Heart right ventricle (tissue), 16 donors: ENCODE results near the gene ZNF597. TPM values are rescaled to one million over a fixed set of nuclear protein-coding genes. Genes with fewer than 3 reads are reported as not detected.

Source experiments
- ATAC-seq, 8 donors: fragments of 200-7000 bp; cut with Tn5 transposase; one replicate each; pipeline ENCODE4 v1.9.1; 2020; ENCODE audit warnings: mild to moderate bottlenecking in 8 of 8, moderate library complexity in 8 of 8, moderate number of reproducible peaks in 1 of 8
- DNase-seq, 2 donors: peaks; one replicate each; pipeline ENCODE4 v3.0.0-alpha.2; 2020
- H3K27ac ChIP-seq, 10 donors: fragments of 200-600 bp; sonication (generic) in 2 of 10; one replicate each; pipeline versions ENCODE4 v1.5.0 to v1.8.0; 2020 to 2022; ENCODE audit warnings: mild to moderate bottlenecking in 3 of 10
- H3K27me3 ChIP-seq, 7 donors: fragments of 200-600 bp; one replicate each; pipeline ENCODE4 v1.8.0; 2021 to 2022; ENCODE audit warnings: mild to moderate bottlenecking in 2 of 7
- H3K36me3 ChIP-seq, 9 donors: fragments of 200-600 bp; sonication (generic) in 1 of 9; one replicate each; pipeline versions ENCODE4 v1.5.0 to v1.8.0; 2020 to 2022; ENCODE audit warnings: mild to moderate bottlenecking in 2 of 9
- H3K4me1 ChIP-seq, 9 donors: fragments of 200-600 bp; sonication (generic) in 1 of 9; one replicate each; pipeline versions ENCODE4 v1.5.0 to v1.8.0; 2020 to 2022; ENCODE audit warnings: mild to moderate bottlenecking in 4 of 9
- H3K4me3 ChIP-seq, 10 donors: fragments of 200-600 bp; sonication (generic) in 2 of 10; one replicate each; pipeline versions ENCODE4 v1.5.0 to v1.8.0; 2020 to 2022; ENCODE audit warnings: mild to moderate bottlenecking in 7 of 10, moderate library complexity in 2 of 10
- H3K9me3 ChIP-seq, 11 donors: fragments of 200-600 bp in 10 of 11; sonication (generic) in 2 of 11; one replicate each; pipeline versions ENCODE4 v1.5.0 to v1.8.0; 2013 to 2022; ENCODE audit warnings: mild to moderate bottlenecking in 2 of 11, control low read depth in 1 of 11, moderate library complexity in 1 of 11
- CTCF ChIP-seq, 9 donors: fragments of 200-600 bp; sonication (generic) in 2 of 9; IDR thresholded peaks; one replicate each; pipeline versions ENCODE4 v1.5.0 to v1.8.0; 2021 to 2022; ENCODE audit warnings: antibody characterized with exemption in 9 of 9, mild to moderate bottlenecking in 5 of 9, moderate library complexity in 1 of 9
- WGBS, 2 donors: extraction: QIAGEN DNeasy Blood & Tissue Kit; methylation state at CpG; one replicate each; pipeline ENCODE4 v1.1.7; 2013; ENCODE audit warnings: inconsistent platforms in 1 of 2; 5-methylcytosine and 5-hydroxymethylcytosine counted together
- intact Hi-C, 10 donors: fragments of 100-400 bp; cut with DNase I; formaldehyde crosslinking; loops; one replicate each; pipeline versions ENCODE4 v1.11.1 to v1.14.2; 2022
- polyA plus RNA-seq, 2 donors: library from polyadenylated mRNA; stranded (reverse); fragments of 200-250 nt; gene quantifications; one replicate each; pipeline ENCODE4 v1.2.3, GENCODE V29; 2013
- total RNA-seq, 10 donors: library from RNA; stranded (reverse); fragmentation: NEBNext Ultra II Directional in 3 of 10; extraction: Animal tissue kit (Norgen Biotek cat#: 25700) in 3 of 10; gene quantifications; one replicate each; pipeline versions ENCODE4 v1.2.1 to v1.2.4, GENCODE V29; 2021 to 2023
- donor health status: Arrhythmogenic right ventricular cardiomyopathy.
- donor health status: ischemic (EF 13 %, LVEDD 7.1; RV severe dilation, severe dysfunction).
- donor health status: healthy with polysubstance abuse.
- donor health status: DM: no; HTN: yes; CAD: no.
- donor health status: DM: no; HTN: no; CAD: no.
- donor health status: ischemic (EF 25% LVEDD 6.9; RV normal size, moderate dysfunction).
- donor health status: ischemic (EF 25% LVEDD 5.7; RV mildly dilated, moderate dysfunction).
- donor health status: healthy.
- donor health status: DM: yes; HTN: yes; CAD: no.
- donor health status: Ischemic cardiomyopathy.
- donor health status: ischemic (EF 35%, LVEDD 5.7; RV mildly dilated, moderate dysfunction).
- donor health status: nonischemic (EF 11% LVEDD 7.7; RV severe dilation, severe dysfunction).
- donor health status: DM: yes; HTN: yes; CAD: no.
- donor health status: PGD.
- donor health status: ischemic (EF 29% LVEDD 5.4; RV normal size, mild dysfunction).
- donor health status: nonischemic (EF 23%, LVEDD 6.1; RV moderate dilation, normal function).

ZNF597 gene
- total and polyA plus RNA-seq, 12 donors = 0.73 to 2.4 (median 1.6) TPM

DNA sequence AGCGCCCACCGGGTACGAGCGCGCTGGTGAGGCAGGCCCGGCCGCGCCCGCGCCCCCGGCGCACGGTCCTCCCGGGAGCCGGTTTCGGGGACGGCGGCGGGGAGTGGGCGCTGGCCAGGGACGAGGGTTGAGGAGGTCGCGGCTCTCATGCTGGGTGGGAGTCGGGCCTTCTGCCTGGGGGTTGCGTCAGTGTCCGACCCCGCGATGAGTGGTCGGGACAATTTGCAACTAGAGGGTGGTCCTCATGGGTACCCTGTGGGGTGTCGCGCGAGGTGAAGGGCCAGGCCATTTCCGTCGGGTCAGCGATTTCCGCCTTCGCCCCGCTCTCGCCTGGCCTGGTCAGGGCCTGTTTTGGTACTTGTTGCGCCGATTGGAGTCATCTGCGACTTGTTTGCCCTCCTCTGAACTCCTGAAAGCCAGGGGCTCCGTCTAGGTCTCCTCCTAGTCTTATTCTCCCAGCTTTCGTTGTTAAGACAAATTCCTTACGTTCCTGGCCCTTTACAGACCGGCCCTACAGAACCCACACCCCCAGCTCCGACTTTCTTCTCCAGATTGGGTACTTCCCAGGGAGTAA, 15.1 kb upstream of the ZNF597 start:
- intact Hi-C loops = loop anchor here in 5 of 10 donors (1.0 to 10.0 kb wide), 8 partner anchors 44 to 304 kb away; partner anchors contain the start of genes ZNF174 (in 3 of the 5), ZSCAN32 (in 3 of the 5), CLUAP1 (in 2 of the 5) and TIGD7 (in 2 of the 5)
- no peak for TF ChIP-seq CTCF (IDR thresholded peaks at IDR 0.05)
- peak overlapping the region; percentile 92 to 99 (median 98) for H3K27ac ChIP-seq
- peak in 2 of 8 donors; percentile 4 to 9 for ATAC-seq
- peaks cover 41 to 78% (median 63%) of the 10 kb centered on the region in 9 donors for H3K4me1 ChIP-seq
- DNase-seq = peak in 1 of 2 donors; percentile 38
- no peaks in the 10 kb centered on the region for H3K9me3 ChIP-seq
- no peaks in the 10 kb centered on the region for H3K36me3 ChIP-seq
- peak overlapping the region; percentile 65 to 95 (median 83) for H3K4me3 ChIP-seq
- 0% methylated on average over 45 to 47 of the region's 47 CpGs for WGBS, 2 donors
- H3K27me3 ChIP-seq = no peaks in the 10 kb centered on the region

DNA sequence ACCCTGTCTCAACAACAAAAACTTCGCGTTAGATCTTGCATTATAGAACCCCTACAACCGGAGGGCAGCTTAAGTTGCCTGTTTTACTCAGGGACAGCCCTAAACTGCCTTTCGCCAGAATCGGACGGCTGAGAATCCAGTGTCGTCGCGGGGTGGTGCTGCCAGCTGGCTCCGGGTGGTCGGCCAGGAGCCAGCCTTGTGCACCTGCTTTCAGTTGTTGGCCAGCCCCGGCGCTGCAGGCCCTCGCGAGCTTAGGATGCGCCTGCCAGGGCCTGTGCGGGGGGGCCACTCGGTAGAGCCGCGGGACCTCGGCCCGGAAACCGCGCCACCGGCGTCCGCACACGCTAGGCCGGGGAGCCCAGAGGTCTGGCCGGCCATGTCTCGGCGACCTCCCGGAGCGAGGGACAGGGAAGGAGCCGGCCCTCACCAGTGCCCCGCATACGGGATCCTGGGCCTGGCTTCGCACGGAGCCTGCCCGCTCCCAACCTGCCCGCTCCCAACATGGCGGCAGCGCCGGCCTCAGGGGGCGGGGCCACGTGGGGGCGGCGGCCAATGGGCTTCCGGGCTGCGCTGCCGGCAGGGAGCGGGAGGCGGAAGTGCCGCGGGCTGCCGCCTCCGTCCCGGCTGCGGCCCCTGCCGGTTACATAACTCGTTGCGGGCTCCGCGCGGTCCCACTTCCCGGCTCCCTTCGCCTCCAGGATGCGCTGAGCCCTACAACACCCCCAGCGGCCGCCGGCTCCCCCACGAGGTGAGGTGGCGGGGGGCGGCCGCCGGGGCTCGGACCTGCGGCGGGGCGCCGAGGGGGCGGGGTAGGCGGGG, 14.3 kb upstream of the ZNF597 start:
- 1% methylated on average over 68 to 83 of the region's 83 CpGs for WGBS, 2 donors
- Histone ChIP-seq H3K27me3 (no peaks in the 10 kb centered on the region), H3K4me1 (peaks cover 41 to 70% (median 56%) of the 10 kb centered on the region in 9 donors), H3K4me3 (peak overlapping the region; percentile 65 to 95 (median 83)), H3K9me3 (no peaks in the 10 kb centered on the region), H3K27ac (peak overlapping the region; percentile 92 to 99 (median 98)), H3K36me3 (peaks cover 0 to 1% (median 0%) of the 10 kb centered on the region in 9 donors)
- ATAC-seq (peak; percentile 86 to 96 (median 94)), DNase-seq (peak; percentile 87 to 91)
- intact Hi-C loops = loop anchor here in 5 of 10 donors (1.0 to 10.0 kb wide), 9 partner anchors 45 to 303 kb away; partner anchors contain the start of genes ZNF174 (in 3 of the 5), ZSCAN32 (in 3 of the 5), CLUAP1 (in 2 of the 5) and TIGD7 (in 2 of the 5)
- peak in 8 of 9 donors; percentile 39 to 71 (median 59) for TF ChIP-seq CTCF (IDR thresholded peaks at IDR 0.05)

DNA sequence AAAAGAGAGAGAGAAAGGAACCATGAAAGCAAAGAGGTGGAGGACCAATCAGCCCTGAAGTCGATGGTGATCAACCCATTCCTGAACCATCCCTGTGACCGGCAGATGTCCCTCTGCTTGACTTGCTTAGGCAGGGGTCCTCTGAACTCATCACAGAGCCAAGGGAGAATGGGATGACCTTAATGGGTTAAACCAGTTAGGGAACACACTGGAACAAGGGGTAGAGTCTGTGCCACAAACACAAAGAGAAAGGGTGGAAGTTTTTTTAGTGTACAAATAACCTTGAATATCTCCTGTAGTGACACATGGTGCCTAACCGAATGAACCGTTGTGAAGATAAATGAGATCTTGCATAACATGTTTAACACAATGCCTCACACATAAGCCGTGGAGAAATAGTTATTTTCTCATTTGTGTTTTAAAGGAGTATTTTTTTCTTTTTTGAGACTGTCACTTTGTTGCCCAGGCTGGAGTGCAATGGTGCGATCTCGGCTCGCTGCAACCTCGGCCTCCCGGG, 11.4 kb upstream of the ZNF597 start:
- Histone ChIP-seq H3K9me3 (no peaks in the 10 kb centered on the region), H3K4me1 (peaks cover 14 to 47% (median 34%) of the 10 kb centered on the region in 9 donors), H3K36me3 (peaks cover 0 to 28% (median 0%) of the 10 kb centered on the region in 9 donors), H3K27me3 (no peaks in the 10 kb centered on the region), H3K4me3 (no peak overlapping the region), H3K27ac (peak overlapping the region; percentile 31 to 99 (median 98))
- TF ChIP-seq CTCF (IDR thresholded peaks at IDR 0.05) = no peak
- WGBS, 2 donors = 80 to 81% methylated on average over 10 of the region's 10 CpGs
- no peak for ATAC-seq
- intact Hi-C loops = loop anchor here in 5 of 10 donors (5.0 to 10.0 kb wide), 7 partner anchors 48 to 300 kb away; partner anchors contain the start of genes CLUAP1 (in 2 of the 5), TIGD7 (in 2 of the 5), ZNF174 (in 2 of the 5) and ZNF263 (in 2 of the 5)
- DNase-seq = no peak

DNA sequence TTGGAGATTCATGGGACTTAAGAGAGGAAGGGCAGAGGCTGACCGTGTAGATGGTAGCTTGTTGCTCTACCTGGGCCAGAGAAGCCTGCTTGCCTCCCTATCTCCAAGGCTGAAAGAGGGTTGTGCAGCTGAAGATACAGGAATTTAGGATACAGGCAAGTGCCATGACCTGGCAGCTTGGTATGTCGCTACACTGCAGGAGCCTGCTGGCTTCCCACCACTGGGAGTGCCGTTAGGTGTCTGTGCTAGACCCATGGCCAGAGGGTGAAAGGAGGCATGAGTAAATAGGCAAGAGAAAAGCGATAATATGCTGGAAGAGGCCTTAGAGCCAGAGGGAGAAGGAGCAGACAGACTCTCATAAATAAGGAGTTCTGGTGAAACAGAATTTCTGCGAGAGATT, 10.8 kb upstream of the ZNF597 start:
- ATAC-seq = no peak
- 78 to 82% methylated on average over 5 of the region's 5 CpGs for WGBS, 2 donors
- Histone ChIP-seq H3K27me3 (no peaks in the 10 kb centered on the region), H3K4me1 (peaks cover 9 to 41% (median 28%) of the 10 kb centered on the region in 9 donors), H3K36me3 (peaks cover 0 to 33% (median 0%) of the 10 kb centered on the region in 9 donors), H3K27ac (peak overlapping the region in 6 of 10 donors; percentile 21 to 99 (median 64)), H3K4me3 (no peak overlapping the region), H3K9me3 (no peaks in the 10 kb centered on the region)
- intact Hi-C loops = loop anchor here in 3 of 10 donors (10.0 kb wide), 4 partner anchors 149 to 299 kb away; partner anchors contain the start of genes TIGD7 (in 2 of the 3) and ZNF75A (in 2 of the 3)
- no peak for DNase-seq
- TF ChIP-seq CTCF (IDR thresholded peaks at IDR 0.05) = no peak
